Measurements from ENCODE around the gene FSCN2. TPM values are rescaled to one million over a fixed set of nuclear protein-coding genes. Genes with fewer than 3 reads are reported as not detected.

The FSCN2 gene
- total RNA-seq, 1 donor from 2014 or later = 6.6 TPM

GRCh38 chr17:81516439-81516838, 11.7 kb upstream of the FSCN2 start:
- no peak for DNase-seq (ENCODE audit: extremely low spot score in 2 of 2)

GRCh38 chr17:81517009-81517338, 11.2 kb upstream of the FSCN2 start:
- Histone ChIP-seq H3K4me3 (peak overlapping the region; percentile 10 to 93), H3K27ac (peak overlapping the region; percentile 51), H3K4me1 (peaks cover 50% of the 10 kb centered on the region), H3K36me3 (peaks cover 0 to 3% of the 10 kb centered on the region in 2 donors), H3K27me3 (no peaks in the 10 kb centered on the region), H3K9me3 (no peaks in the 10 kb centered on the region)
- no peak for TF ChIP-seq CTCF (IDR thresholded peaks at IDR 0.05)
- TF ChIP-seq POLR2A (IDR thresholded peaks at IDR 0.05) = no peak
- TF ChIP-seq POLR2AphosphoS5 (IDR thresholded peaks at IDR 0.05; ENCODE audit: insufficient read depth in 1 of 2, low read depth in 1 of 2) = no peak
- intact Hi-C loops (cut with DNase I) = no loop called here
- no peak for DNase-seq (ENCODE audit: extremely low spot score in 2 of 2)

More at GRCh38 chr17:81516439-81516838, 11.7 kb upstream of the FSCN2 start:
- Histone ChIP-seq H3K27ac (peak overlapping the region; percentile 100), H3K4me3 (peak overlapping the region; percentile 93 to 99), H3K9me3 (no peaks in the 10 kb centered on the region), H3K36me3 (peaks cover 1 to 9% of the 10 kb centered on the region in 2 donors), H3K4me1 (peaks cover 53% of the 10 kb centered on the region), H3K27me3 (no peaks in the 10 kb centered on the region)
- intact Hi-C loops (cut with DNase I) = no loop called here
- TF ChIP-seq POLR2AphosphoS5 (IDR thresholded peaks at IDR 0.05; ENCODE audit: insufficient read depth in 1 of 2, low read depth in 1 of 2) (no peak), CTCF (IDR thresholded peaks at IDR 0.05) (no peak), POLR2A (IDR thresholded peaks at IDR 0.05) (no peak)

GRCh38 chr17:81517339-81518112, 10.7 kb upstream of the FSCN2 start:
- Histone ChIP-seq H3K27me3 (no peaks in the 10 kb centered on the region), H3K36me3 (no peaks in the 10 kb centered on the region), H3K9me3 (no peaks in the 10 kb centered on the region), H3K4me1 (peaks cover 50% of the 10 kb centered on the region), H3K4me3 (peak overlapping the region; percentile 66 to 93), H3K27ac (peak overlapping the region; percentile 51)
- intact Hi-C loops (cut with DNase I) = no loop called here
- no peak for TF ChIP-seq POLR2AphosphoS5 (IDR thresholded peaks at IDR 0.05; ENCODE audit: insufficient read depth in 1 of 2, low read depth in 1 of 2)
- no peak for TF ChIP-seq CTCF (IDR thresholded peaks at IDR 0.05)
- no peak for TF ChIP-seq POLR2A (IDR thresholded peaks at IDR 0.05)
- no peak for DNase-seq (ENCODE audit: extremely low spot score in 2 of 2)

GRCh38 chr17:81518113-81518784, 9.9 kb upstream of the FSCN2 start:
- H3K27me3 ChIP-seq = peaks cover 6% of the 10 kb centered on the region
- peaks cover 52% of the 10 kb centered on the region for H3K4me1 ChIP-seq
- H3K4me3 ChIP-seq = peak overlapping the region; percentile 66 to 93
- H3K27ac ChIP-seq = peak overlapping the region; percentile 51
- DNase-seq (ENCODE audit: extremely low spot score in 2 of 2) = no peak
- no peaks in the 10 kb centered on the region for H3K36me3 ChIP-seq
- no peak for TF ChIP-seq CTCF (IDR thresholded peaks at IDR 0.05)
- TF ChIP-seq POLR2A (IDR thresholded peaks at IDR 0.05) = no peak
- peak in 1 of 2 donors; percentile 32 for TF ChIP-seq POLR2AphosphoS5 (IDR thresholded peaks at IDR 0.05; ENCODE audit: insufficient read depth in 1 of 2, low read depth in 1 of 2)
- H3K9me3 ChIP-seq = no peaks in the 10 kb centered on the region
- intact Hi-C loops (cut with DNase I) = no loop called here
